Retinal pigment epithelial cell (primary cell): ENCODE measurements around the gene CENPO.

Experiments
- DNase-seq: peaks from one replicate; pipeline ENCODE4 v3.0.0-alpha.2; 2010; ENCODE audit warnings: low read depth
- H3K4me3 ChIP-seq: 2 replicates; pipeline ENCODE4 v1.5.1; 2011; ENCODE audit warnings: mild to moderate bottlenecking, low read length, control low read depth, moderate library complexity
- TF ChIP-seq, protein P1 (sequence below): conservative IDR thresholded peaks from 2 replicates; pipeline ENCODE4 v1.5.1; 2011; ENCODE audit warnings: low read depth, low read length, control low read depth, inconsistent platforms

The CENPO gene

DNA sequence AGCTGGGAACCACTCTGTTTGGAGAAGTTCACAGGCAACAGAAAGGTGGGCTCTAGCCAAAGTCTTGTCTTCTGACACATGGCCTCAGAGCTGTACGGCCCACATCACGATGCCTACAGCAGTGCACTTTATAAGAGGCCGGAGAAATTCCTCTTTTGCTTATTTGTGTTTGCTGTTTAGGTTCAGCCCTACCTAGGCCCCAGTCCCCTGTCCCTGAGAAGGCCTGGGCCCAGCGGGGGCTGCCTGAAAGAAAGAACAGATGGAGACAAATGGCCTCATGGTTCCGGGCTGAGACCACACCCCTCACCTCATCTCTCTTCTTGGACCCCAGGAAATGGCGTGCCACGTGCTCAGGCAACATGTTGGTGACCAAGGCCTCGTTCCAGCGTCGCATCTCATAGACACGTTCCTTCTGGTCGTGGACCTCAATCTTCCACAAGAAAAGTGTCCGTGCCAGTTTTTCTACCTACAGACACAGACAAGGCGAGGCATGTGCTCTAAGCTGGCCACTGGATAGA lies 30.9 kb downstream of the CENPO start:
- H3K4me3 ChIP-seq, result no peak overlapping the region
- DNase-seq, result no peak
- TF ChIP-seq, protein P1, sequence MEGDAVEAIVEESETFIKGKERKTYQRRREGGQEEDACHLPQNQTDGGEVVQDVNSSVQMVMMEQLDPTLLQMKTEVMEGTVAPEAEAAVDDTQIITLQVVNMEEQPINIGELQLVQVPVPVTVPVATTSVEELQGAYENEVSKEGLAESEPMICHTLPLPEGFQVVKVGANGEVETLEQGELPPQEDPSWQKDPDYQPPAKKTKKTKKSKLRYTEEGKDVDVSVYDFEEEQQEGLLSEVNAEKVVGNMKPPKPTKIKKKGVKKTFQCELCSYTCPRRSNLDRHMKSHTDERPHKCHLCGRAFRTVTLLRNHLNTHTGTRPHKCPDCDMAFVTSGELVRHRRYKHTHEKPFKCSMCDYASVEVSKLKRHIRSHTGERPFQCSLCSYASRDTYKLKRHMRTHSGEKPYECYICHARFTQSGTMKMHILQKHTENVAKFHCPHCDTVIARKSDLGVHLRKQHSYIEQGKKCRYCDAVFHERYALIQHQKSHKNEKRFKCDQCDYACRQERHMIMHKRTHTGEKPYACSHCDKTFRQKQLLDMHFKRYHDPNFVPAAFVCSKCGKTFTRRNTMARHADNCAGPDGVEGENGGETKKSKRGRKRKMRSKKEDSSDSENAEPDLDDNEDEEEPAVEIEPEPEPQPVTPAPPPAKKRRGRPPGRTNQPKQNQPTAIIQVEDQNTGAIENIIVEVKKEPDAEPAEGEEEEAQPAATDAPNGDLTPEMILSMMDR, result no peak

DNA sequence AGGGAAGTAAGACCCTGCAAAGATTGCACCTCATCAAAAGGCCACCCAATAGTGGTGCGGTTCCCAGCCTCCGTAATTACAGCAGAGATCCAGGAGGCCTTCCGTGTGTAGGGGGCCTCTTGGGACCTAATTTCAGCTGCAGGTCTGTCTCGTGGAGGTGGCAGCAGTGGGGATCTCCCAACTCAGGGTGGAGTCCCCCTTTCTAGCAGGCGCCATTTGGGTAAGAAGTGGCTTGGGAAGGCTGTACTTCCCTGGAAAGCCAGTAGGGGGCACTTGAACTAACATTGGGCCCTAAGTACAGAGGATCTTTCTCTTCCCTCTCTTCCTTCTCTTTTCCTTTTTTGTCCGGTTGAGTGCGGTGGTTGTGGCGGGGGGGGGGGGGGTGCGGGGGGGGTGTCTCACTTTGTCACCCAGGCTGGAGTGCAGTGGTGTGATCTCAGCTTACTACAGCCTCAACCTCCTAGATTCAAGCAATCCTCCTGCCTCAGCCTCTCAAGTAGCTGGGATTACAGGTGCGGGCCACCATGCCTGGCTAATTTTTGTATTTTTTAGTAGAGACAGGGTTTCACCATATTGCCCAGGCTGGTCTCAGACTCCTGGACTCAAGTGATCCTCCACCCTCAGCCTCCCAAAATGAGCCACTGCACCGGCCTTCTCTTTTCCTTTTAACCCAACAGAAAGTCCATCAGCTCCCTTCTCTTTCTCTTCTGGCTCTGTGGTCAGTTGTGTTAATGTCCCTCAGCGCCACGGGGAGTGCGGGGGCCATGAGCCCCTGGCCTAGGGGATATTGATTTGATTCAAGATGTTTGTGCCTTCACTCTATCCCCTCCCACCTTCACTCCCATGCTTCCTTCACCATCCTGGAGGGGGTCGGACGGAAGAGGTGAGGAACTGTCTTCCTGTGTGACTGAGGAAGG lies 32.0 kb downstream of the CENPO start:
- TF ChIP-seq, protein P1, result peak; percentile 60
- no peak for DNase-seq
- H3K4me3 ChIP-seq, result no peak overlapping the region

DNA sequence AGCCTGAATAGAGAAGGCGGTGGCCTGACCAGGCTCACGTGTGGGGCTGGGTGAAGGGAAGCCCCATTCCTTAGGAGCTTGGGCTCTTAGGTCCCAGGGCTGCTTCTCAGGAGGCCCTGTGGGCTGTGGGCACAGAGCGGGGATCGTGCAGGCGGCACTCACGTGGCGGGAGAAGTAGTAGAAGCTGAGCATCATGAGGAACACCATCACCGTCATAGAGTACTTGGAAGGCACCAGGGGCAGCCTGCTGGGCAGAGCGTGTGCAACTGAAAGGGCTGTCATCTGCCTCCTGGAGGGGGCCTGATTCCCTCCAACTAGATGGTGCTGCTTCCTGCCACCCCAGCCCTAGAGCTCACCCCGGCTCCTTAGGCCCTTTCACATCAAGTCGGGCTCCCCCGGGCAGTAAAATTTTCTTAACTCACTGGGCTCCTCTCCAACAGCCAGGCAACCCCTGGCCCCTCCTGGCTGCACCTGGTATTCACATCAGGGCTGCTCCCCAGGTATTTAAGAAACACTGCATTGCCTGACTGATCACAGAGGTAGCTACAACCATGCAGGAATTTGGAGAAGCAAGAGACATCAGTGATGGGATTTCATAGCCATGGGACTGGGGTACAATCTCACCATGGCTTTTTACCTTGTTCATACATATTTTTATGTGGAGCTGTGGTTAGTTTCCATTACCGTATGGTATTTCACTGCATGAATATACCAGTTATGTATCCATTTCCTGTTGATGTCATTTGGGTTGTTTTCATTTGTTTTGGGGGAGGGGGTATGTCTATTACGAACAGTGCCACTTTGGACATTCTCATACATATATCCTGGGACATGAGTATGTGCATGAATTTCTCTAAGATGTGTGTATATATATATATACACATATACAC lies 32.9 kb downstream of the CENPO start:
- no peak overlapping the region for H3K4me3 ChIP-seq
- DNase-seq, result no peak
- TF ChIP-seq, protein P1, result no peak

DNA sequence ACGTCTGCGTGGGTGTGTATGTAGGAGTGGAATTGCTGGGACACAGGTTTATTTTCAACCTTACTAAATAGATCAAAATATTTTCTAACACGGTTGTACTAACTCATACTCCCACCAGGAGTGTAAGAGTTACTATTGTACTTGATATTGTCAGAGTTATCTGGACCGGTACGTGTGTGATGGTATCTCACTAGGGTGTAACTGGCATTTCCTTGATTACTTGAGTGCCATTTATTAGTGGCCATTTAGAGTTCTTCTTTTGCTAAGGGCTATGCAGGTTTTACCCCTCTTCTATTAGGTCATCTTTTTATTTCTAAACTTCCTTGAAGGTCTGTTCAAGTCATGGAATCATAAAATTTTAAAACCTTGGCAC lies 33.5 kb downstream of the CENPO start:
- no peak overlapping the region for H3K4me3 ChIP-seq
- TF ChIP-seq, protein P1, result no peak
- no peak for DNase-seq

DNA sequence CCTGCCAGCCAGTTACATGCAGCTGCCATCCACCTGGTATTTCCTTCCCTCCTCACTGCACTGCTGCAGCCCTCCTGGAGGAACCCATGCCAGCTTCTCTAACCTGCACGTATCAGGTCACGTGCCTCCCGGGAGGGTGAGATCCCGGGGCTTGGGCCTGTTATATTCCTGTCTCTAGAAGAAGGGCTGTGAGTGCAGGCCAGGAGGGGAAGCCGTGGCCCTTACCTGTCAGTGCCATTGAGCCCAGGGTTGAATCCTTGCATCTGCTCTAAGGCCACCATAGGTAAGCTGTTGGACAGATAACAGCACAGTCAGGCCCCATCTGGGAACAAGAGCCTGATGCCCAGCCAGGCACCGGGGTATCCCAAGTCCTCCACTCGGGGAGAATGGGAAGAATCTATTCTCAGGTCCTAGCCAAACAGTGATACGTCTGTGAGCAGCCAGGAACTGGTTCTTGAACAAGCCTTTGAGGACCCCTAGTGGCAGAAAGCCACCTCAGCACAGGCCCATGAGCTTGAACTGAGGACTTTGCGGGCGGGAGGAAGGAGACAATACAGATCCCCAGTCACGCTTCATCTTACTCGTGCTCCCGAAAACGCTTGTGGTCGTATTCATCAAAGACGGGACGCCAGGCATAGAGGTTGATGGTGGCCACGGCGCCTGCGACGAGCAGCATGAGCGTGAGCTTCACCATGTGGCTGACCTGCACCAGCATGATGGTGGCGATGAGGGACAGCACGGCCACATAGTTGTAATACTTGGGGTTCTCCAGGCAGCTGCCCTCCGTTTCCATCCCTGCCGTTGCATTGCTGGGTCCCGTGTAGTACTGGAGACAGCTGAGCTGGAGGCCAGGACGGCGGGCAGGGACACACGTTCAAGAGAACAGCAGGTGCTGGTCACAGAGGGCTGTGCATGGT lies 34.4 kb downstream of the CENPO start:
- H3K4me3 ChIP-seq, result peak overlapping the region; percentile 35
- TF ChIP-seq, protein P1, result peak; percentile 97
- peak; percentile 63 for DNase-seq

DNA sequence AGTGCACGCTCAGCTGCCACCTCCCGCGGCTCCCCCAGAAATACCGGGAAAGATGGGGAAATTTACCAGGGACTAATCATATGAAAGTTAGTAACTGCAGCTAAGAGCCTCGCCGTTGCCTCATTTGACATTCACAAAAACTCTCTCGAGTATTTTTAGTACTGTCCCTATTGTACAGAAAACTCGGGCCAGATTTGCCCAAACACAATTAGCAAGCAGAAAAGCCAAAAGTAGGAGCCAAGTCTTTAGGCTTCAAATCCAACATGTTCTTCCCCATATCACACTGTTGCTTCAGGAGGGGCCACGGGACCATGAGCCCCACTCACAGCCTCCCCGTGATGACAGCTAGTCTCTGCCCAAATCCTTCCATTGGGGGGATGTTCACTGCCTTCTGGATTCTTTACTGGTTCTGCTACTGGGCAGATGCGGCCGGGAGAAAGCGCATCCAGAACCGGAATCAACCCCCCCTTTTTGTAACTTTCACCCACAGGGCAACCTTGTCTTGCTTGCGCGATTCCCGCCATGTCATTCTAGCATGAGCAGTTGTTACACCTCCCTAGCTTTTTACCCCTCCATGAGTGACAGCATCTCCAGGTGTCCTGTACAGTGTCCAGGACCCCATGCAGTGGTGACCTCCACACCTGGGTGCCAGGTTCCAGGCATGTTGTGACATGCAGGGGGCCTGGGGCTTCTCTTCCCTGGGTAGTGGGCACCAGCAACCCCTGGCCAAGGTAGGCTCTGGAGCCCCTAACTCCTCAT lies 35.2 kb downstream of the CENPO start:
- TF ChIP-seq, protein P1, result no peak
- no peak for DNase-seq
- no peak overlapping the region for H3K4me3 ChIP-seq
